GM19372 (cell line): Measurements from ENCODE around the gene TUBA1A.
"Not testable (repeated sequence)": the region's sequence is repeated elsewhere in the genome, so short reads cannot be mapped to it uniquely, and the experiment has no call there.

Source experiments
- ATAC-seq: cut with Tn5 transposase; IDR thresholded peaks from one replicate; pipeline ENCODE4 v1.9.1; 2021; ENCODE audit warnings: mild to moderate bottlenecking, low read depth, moderate library complexity; ENCODE audit not compliant: unreplicated experiment

Gene TUBA1A

DNA sequence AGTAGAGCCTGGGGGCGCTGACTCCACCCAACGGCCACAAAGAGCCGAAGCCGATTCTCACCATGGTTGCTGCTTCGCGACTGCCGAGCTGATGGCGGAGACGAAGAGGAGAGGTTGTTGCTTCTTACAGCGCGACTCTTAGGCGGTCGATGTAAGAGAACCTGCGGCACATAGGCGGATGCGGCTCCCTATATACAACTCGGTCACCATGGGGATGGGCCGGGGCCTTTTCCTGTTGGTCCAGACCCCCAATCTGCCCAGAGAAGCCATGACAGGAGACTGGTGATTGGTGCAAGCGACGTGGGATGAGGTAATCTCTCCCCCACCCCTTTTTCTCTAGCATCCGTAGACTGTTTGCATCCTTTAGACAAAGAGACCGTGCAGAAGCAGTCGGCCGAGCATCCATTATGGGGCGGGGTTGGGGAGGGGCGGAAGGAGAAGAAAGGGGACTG lies at the start of gene TUBA1A:
Gene TUBA1A, minus strand, starts transcription at position 165 of the 452 bp plus-strand sequence. Its CDS starts 101 bp downstream, at position 64.
- peak; percentile 88 for ATAC-seq

DNA sequence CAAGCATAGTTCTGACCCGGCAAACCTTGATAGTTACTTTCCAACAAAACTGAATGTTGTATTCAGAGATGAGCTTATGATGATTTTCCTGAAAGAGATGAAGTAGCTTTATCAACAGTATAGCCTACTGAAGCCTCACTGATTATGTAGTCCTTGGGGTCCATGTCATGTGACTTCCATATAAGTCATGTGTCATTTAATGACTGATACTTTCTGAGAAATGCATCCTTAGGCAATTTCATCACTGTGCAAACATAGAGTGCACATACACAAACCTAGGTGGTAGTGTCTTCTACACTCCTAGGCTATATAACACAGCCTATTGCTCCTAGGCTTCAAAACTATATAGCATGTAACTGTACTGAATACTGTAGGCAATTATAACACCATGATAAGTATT lies 47.5 kb upstream of the TUBA1A start:
- ATAC-seq: no peak

DNA sequence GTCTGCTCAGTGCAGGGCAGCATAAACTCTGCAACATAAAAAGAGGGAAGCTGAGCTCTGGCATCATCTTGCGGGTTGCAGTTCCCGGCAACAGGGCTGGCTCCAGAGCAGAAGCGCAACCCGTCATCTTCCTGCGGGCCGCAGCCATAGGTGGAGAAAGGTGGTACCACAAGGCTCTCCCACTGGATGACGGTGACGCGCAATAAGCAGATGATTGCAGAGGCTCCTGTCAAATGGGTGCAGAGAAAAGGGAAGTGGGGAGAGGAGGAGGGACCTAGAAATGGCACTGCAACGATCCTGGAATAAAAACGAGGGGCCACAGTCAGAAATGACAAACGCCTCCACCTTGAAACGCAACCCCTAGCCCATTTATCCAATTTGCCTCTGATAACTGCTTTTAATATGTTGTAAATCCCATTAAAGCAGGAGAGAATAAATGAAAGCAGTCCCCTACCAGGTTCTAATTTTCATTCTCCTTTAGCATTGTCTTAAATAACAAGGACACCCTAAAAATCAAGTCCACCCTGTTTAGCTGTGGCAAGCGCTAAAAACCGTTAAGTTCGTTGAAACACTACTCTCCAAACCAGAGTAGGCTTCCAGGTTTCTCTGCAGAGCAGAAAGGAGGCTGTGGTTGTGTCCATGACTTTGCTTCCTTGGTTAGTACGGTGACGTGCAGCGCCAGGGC lies 45.1 kb upstream of the TUBA1A start:
- no peak for ATAC-seq

DNA sequence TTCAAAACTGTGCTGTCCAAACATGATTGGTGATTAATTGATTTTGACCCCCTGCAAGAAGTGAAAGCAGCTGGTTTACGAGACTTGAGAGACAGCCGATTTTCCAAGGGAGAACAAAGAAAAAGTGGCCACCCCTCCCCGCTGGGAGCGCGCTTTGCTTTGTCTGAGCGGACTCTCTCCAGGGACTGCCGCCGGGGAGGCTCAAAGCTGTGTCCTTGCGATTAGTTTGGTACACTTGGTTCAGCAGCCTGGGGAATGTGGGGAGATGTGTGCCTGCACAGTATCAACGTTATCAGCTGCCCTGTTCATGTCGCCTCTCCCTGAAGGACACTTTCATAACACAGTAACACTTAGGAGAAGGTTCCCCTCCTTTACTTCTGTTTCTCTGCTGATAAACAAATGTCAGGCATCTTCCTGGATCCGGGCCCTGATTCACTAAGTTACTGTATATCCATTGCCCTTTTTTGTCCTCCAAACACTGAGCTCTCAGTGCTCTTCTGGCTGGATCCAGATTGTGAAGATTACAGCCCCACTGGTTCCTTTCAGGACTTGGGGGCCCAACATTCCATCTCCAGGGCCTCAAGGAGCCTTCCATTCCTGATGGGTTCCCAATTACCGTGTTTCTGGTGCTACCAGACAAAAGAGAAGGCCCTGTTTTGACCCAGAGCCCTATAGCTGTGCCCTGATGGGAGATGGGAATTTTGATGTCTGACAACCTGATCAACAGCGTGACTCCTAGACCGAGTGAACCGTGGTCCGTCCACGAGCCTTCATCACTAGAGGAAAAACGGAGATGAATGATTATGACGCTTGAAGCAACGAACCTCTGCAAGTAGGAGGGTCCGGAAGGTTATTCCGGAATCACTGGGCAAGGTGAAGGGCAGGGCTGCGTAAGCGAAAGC lies 44.3 kb upstream of the TUBA1A start:
- no peak for ATAC-seq

DNA sequence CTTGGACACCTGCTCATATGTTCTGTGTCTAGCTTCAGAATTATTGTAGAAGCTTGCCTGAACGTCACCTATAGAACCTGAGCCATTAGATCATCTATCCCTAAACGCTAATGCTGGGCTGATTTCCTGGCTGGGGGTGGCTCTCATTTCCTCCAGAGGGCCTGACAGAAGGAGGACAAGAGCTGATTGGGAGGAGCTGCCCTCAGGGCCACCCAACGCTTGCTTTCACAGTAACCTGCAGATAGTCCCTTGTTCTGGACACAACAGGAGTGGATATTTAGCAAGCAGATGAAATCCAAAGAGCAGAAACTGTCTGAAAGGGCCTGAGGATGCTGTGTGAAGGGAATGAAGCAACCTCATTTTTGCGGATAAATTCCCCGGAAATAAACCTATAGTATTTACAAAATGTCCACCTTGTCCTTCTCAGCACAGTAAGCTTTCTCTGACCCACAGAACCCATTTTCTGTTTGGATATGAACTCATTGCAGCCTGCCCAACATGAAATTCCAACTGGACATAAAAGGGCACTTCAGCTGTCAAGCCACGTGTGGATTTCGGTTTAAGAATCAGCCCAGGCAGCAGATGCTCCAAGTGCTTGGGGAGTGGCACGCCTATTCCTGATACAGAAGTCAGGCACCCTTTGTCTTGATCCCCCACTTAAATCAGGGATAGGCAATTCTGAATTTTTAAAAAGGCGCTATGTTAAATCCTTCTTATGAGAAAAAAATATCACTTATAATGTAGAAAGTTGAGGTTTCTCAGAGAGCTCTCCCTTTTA lies 43.2 kb upstream of the TUBA1A start:
- ATAC-seq: no peak

DNA sequence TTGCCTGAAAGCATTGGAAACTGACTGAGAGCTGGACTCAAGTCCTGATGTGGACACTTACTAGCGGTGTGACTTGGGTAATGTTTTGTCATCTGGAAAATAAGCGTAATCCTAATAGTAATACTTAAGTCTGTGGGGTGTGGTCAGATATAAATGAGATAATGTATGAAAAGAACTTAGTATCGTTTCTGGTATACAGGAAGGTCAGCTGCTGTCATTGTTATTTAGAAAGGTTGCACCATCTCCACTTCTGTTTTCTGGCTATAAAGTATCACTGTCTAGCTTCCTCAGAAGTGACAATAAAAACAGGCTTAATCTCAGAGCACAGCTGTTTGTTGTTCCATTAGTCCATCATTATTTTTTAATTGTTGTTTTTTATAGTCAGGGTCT lies 41.9 kb upstream of the TUBA1A start:
- ATAC-seq: no peak

DNA sequence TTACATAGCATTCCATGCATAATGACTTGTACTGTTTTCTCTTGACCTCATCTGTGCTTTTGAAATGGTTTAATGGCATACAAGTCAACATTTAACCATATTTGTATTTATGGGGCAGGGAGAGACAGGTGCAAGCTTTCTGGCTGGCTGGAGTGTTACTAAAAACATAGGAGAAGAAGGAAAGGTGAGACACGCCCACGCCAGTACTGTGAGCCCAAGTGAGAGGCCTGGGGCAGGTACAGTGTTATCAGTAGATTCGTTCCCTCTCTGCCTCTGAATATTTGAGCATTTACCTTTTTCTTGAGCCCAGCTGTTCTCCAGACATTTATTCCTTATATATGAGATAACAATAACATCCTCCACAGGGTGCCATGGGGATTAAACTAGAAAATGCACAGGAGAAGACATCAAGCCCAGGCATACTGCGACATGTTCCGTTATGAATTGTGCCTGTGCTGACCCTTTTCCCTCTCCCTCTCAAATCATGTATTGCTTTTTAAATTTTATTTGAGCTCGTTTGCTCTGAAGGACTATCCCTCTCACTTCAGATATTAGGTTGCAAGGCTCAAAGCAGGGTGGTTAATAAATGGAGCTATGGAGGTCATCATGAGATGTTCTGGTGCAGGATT lies 41.4 kb upstream of the TUBA1A start:
- ATAC-seq: no peak

DNA sequence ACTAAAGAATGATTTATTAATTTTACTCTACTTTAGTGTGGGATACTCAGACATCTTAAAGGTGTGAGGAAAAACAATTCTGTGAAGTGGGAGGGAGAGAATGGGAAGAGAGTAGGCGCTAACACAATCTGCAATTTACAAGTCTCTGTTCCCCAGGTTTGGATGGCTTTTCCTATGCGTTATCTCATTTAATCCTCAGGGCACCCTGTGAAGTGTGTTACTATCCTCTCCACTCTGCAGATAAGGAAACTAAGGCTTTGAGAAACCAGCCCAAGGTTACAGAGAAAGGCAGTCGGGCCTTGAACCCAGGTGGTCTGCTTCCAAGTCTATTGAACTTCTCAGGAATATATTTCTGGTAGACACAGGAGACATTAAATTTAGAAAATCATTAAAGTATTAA lies 39.8 kb upstream of the TUBA1A start:
- no peak for ATAC-seq

DNA sequence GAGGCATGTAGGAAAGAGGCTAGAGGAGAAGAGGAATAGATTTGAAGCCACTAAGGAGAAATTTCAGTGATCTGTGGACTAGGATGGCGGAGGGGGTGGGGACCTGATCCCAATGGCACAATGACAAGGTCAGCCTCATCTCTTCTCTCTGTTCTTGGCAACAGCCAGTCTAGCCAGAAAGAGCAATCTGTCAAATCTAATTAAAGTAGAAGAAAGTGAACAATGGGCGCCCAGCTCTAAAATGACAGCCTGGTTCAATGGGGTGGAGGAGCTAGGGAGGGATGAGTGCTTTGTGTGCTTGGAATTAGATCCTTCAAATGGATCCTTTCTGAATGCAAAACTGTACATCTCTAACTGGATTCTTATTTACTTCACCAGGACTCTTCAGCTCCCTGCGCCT lies 38.8 kb upstream of the TUBA1A start:
- no peak for ATAC-seq

DNA sequence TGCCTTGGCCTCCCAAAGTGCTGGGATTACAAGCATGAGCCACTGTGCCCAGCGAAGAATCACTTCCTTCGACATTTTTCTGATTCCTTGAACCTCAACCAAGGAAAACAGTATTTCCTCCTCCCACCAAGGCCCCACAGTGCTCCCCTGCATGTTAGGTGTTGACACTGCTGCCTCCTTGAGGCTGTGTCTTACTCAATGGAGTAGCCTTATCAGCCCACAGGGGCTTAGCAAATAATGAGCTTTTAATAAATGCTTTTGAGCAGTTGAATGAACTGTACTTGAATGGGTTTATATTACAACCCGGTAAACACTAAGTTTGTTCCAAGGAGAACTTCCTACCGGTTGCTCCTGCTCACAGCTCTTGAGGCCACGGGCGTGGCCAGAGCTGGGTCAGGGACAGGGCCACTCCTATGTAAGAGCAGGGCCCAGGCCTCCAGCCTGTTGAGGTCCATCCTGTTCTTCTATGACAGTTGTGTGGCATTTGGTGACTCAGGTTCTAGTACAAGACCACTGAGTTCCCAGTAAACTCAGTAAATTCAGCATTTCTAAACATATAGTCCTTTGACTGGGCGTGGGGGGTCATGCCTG lies 36.8 kb upstream of the TUBA1A start:
- no peak for ATAC-seq

DNA sequence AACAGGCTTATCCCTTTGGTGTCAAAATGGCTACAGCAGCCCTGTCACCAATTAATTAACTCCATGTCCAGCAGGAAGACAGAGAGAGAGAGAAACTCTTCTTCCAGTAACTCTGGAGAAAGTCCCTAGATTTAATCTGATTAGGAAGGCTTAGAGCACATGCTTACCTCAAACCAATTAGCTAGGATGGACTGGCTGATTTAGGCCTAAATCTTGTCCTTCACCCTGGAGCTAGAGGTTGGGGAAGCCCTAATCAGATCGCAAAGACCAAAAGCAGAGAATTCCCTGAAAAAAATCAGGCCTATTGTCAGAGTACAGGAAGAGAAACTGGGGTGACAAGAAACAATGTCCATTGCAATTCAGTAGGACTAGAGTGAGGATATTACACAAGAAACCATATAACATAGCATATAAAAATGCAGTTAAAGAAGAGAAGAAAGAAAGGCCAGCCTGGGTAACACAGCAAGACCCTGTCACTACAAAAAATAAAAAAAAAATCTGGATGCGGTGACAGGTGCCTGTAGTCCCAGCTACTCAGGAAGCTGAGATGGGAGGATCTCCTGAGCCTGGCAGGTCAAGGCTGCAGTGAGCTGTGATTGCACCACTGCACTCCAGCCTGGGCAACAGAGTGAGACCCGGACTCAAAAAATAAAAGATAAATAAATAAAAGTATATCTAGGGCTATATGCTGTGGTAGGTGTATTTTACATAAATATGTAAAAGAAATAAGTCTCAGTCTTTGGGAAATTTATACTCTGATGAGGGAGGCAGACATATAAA lies 34.9 kb upstream of the TUBA1A start:
- ATAC-seq: no peak

DNA sequence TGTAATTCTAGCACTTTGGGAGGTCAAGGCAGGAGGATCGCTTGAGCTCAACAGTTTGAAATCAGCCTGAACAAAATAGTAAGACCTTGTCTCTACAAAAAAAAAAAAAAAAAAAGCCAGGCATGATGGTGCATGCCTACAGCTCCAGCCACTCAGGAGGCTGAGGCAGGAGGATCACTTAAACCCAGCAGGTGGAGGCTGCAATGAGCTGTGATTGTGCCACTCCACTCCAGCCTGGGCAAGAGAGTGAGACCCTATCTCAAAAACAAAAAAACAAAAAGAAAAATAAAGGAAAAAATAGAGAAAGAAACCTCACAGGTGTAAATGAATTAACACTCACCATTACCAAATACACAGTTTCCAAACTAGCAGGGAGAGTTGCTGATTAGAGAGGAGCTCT lies 34.2 kb upstream of the TUBA1A start:
- no peak for ATAC-seq

DNA sequence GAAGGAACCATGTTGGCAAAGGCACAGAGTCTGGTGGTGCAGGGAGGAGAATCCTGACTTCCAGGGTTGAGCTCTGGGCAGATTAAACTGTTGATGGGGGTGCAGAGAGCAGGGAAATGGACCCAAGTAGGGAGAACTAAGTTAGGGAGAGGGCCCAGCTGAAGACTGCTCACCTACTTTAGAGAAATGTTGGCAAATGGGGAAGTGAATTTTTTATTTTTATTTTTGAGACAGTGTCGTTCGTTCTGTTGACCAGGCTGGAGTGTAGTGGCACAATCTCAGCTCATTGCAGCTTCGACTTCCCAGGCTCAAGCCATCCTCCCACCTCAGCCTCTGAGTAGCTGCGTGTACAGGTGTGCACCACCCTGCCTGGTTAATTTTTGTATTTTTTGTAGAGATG lies 32.1 kb upstream of the TUBA1A start:
- ATAC-seq: no peak

DNA sequence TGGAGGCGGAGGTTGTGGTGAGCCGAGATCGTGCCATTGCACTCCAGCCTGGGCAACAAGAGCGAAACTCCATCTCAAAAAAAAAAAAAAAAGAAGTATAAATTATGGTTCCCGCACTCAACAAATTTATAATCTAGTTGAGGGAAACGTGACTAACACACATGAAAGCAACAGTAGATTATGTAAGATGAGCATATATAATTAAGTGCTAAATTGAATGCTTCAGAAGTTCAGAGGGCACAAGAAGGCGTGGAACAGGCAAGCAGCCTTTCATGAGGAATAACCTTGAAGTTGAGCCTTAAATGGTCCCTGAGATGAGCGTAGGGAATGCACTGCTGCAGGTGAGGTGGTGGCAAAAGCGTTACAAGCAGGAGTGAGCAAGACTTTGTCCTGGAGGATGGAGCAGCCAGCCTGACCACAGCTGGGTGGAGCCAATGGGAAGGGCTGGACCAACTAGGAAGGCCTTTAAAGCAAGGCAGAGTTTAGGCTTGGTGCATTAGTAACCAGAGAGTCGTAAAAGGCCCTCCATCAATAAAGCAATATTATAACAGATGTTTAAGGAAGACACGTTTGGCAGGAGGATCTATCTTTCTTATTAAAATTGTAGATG lies 30.6 kb upstream of the TUBA1A start:
- no peak for ATAC-seq

DNA sequence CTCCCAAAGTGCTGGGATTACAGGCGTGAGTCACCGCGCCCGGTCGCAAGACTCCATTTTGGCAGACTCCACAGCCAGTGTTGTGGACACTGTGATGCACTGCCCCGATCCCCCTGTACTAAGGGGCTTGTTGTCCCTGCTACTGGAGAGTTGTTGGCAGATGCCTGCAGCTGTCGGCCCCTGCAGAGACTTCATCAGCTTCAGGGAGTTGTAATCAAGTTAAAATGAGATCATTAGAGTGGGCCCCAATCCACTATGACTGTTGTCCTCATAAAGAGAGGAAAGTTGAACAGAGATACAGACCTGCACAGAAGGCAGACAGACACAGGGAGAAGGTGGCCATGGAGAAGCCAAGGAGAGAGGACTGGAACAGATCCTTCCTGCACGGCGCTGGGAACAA lies 23.7 kb upstream of the TUBA1A start:
- no peak for ATAC-seq

DNA sequence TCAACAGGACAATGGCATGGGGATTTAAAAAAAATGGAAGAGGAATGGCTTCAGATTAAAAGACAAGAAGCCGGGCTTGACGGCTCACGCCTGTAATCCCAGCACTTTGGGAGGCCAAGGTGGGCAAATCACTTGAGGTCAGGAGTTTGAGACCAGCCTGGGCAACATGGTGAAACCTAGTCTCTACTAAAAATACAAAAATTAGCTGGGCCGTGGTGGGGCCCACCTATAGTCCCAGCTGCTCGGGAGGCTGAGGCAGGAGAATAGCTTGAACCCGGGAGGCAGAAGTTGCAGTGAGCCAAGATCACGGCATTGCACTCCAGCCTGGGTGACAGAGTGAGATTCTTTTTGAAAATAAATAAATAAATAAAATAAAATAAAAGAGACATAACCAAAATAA lies 21.8 kb upstream of the TUBA1A start:
- not testable (repeated sequence) for ATAC-seq

DNA sequence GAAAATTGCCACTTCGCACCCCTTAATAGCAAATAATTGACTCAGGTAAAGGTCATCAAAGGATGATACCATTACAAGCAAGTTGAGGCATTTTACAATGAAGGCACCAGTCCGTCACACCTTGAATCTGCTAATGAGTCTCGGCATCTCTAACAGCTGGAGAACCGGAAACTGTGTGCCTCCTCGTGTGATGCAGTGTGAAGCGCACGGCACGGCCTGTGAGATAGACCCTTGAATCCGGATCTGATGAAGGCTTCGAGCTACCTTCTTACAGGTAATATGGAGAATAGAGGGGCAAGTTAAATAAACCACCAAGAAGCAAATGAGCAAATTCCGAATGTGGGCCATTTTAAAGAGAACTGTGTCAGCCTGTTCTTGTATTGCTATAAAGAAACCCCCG lies 19.8 kb upstream of the TUBA1A start:
- ATAC-seq: no peak

DNA sequence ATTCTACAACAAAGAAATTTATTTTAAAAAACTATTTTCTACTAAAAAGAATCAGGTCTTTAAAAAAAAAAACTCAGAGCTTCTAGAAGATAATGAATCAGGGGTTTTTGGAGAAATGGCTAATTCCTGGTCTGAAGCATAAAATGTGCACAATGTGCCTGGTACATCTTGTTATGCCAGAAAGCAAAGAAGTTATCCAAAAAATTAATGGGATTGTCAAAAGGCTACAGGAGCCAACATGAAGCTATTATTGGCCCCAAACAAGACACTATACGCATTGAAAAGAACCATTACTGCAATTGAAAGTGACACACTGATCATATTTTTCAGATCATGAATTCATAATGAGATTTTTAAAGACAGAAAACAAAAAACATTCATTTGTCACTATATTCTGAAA lies 19.3 kb upstream of the TUBA1A start:
- ATAC-seq: no peak

DNA sequence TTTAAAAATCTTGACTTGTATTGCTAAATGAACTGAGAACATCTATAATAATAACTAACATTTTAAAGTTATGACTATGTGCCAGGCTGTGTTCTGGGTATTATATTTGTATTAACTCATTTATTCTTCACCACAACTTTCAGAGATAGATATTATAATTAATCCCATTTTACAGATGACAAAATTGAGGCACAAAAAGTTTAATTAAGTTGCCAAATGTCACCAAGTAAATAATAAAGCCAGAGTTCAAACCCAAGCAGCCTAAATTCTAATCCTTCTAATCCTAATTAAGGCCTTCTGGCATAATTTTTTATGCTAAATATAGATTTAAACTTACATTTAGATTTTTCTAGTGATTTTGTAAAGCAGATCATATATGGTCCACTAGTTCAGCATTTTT lies 17.5 kb upstream of the TUBA1A start:
- ATAC-seq: no peak
